ENCODE measurements around the gene AKAP8L.
"Not testable (repeated sequence)": the region's sequence is repeated elsewhere in the genome, so short reads cannot be mapped to it uniquely, and the experiment has no call there.

AKAP8L gene

DNA sequence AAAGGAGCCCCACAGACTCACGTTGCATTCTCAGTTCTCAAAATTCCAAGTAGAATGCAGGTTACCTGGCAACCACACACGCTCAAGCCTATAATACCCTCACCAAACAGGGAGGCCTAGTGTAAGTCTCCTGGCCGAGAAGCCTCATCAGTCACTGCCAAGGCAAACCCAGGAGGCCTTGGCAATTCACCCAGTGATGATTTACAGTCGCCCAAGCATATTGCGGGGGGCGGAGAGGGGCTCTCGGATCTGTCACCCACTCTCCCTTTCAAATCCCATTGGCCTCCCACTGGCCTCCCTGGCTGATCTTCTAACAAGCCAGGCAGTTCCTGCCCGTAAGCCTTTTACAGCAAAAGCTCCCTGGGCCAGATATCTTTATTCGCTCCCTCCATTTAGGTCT lies 1.1 kb downstream of the AKAP8L start:
- Histone ChIP-seq H3K9ac (ENCODE audit: low read length) (peak overlapping the region; percentile 94), H3K4me1 (ENCODE audit: control insufficient read depth, insufficient read depth, low read length) (peaks cover 34% of the 10 kb centered on the region), H3K4me3 (ENCODE audit: low read length) (peak overlapping the region; percentile 92), H3K36me3 (ENCODE audit: control insufficient read depth, insufficient read depth, low read length) (no peaks in the 10 kb centered on the region), H3K27me3 (ENCODE audit: control insufficient read depth, insufficient read depth, low read length) (no peaks in the 10 kb centered on the region), H3K9me3 (ENCODE audit: control insufficient read depth, low read length) (no peaks in the 10 kb centered on the region)

- Histone ChIP-seq H3K4me3 (ENCODE audit: low read length) (no peak overlapping the region), H3K36me3 (ENCODE audit: control insufficient read depth, insufficient read depth, low read length) (no peaks in the 10 kb centered on the region), H3K9me3 (ENCODE audit: control insufficient read depth, low read length) (no peaks in the 10 kb centered on the region), H3K4me1 (ENCODE audit: control insufficient read depth, insufficient read depth, low read length) (peaks cover 27% of the 10 kb centered on the region), H3K27me3 (ENCODE audit: control insufficient read depth, insufficient read depth, low read length) (no peaks in the 10 kb centered on the region), H3K9ac (ENCODE audit: low read length) (no peak overlapping the region)
Observed at GRCh38 chr19:15412832-15413231, 6.0 kb downstream of the AKAP8L start.

DNA sequence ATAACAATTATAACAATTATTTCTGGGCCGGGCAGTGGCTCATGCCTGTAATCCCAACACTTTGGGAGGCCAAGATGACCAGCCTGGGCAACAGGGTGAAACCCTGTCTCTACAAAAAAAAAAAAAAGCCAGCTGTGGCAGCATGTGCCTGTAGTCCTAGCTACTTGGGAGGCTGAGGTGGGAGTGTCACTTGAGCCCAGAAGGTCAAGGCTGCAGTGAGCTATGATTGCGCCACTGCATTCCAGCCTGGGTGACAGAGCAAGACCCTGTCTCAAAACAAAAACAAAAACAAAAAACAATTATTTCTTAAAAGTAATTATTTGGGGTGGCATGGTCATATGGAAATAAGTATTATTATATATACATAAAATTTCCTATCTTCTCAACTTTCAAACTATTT lies 7.4 kb downstream of the AKAP8L start:
- not testable (repeated sequence) for H3K36me3 ChIP-seq (ENCODE audit: control insufficient read depth, insufficient read depth, low read length)
- H3K4me1 ChIP-seq (ENCODE audit: control insufficient read depth, insufficient read depth, low read length) = peaks cover 12% of the 10 kb centered on the region

GRCh38 chr19:15404780-15405211 lies 14.0 kb downstream of the AKAP8L start:
- Histone ChIP-seq H3K36me3 (ENCODE audit: control insufficient read depth, insufficient read depth, low read length) (no peaks in the 10 kb centered on the region), H3K9me3 (ENCODE audit: control insufficient read depth, low read length) (no peaks in the 10 kb centered on the region), H3K9ac (ENCODE audit: low read length) (no peak overlapping the region), H3K27me3 (ENCODE audit: control insufficient read depth, insufficient read depth, low read length) (no peaks in the 10 kb centered on the region), H3K4me3 (ENCODE audit: low read length) (no peak overlapping the region), H3K4me1 (ENCODE audit: control insufficient read depth, insufficient read depth, low read length) (no peaks in the 10 kb centered on the region)

More for the DNA sequence above, 7.4 kb downstream of the AKAP8L start:
- not testable (repeated sequence) for H3K27me3 ChIP-seq (ENCODE audit: control insufficient read depth, insufficient read depth, low read length); H3K9me3 ChIP-seq (ENCODE audit: control insufficient read depth, low read length); H3K9ac ChIP-seq (ENCODE audit: low read length); H3K4me3 ChIP-seq (ENCODE audit: low read length)

DNA sequence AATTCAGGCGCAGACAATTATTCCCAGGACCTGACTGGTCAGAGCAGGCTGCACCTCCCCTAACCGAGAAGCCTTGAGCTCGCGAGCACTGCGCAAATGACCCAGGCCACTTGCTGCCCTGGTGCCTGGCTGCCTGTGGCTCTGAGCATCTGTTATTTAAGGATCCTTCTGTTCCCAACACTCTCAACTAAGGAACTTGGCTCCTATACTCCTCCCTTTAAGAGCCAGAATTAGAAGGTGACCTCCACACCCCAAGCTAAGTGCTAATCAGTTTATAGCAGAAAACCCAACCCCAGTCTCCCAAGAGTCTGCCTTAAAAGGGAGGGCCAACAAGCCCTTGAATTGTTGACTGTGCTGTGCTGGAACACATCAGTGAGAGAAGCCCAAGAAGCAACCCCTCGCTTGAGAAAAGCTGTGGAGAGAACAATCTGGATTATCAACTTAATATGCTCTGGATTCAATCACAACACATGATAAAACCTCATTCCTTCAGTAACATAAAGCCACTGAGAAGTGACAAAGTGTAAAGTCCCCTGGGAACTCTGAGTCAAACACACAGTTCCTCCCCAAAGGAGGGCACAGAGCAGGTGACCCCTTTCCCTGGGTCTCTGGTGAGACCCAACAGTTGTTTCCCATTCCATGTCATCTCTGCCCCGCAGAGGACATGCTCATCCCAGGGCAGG lies 14.6 kb downstream of the AKAP8L start:
- Histone ChIP-seq H3K9ac (ENCODE audit: low read length) (no peak overlapping the region), H3K36me3 (ENCODE audit: control insufficient read depth, insufficient read depth, low read length) (no peaks in the 10 kb centered on the region), H3K27me3 (ENCODE audit: control insufficient read depth, insufficient read depth, low read length) (no peaks in the 10 kb centered on the region), H3K9me3 (ENCODE audit: control insufficient read depth, low read length) (no peaks in the 10 kb centered on the region), H3K4me3 (ENCODE audit: low read length) (no peak overlapping the region), H3K4me1 (ENCODE audit: control insufficient read depth, insufficient read depth, low read length) (no peaks in the 10 kb centered on the region)

- H3K4me3 ChIP-seq (ENCODE audit: low read length) = no peak overlapping the region
- H3K27me3 ChIP-seq (ENCODE audit: control insufficient read depth, insufficient read depth, low read length) = no peaks in the 10 kb centered on the region
- no peak overlapping the region for H3K9ac ChIP-seq (ENCODE audit: low read length)
- H3K9me3 ChIP-seq (ENCODE audit: control insufficient read depth, low read length) = no peaks in the 10 kb centered on the region
- H3K36me3 ChIP-seq (ENCODE audit: control insufficient read depth, insufficient read depth, low read length) = peaks cover 8% of the 10 kb centered on the region
- H3K4me1 ChIP-seq (ENCODE audit: control insufficient read depth, insufficient read depth, low read length) = no peaks in the 10 kb centered on the region
Observed at GRCh38 chr19:15403151-15403531, 15.6 kb downstream of the AKAP8L start.

- no peak overlapping the region for H3K9ac ChIP-seq (ENCODE audit: low read length)
- H3K4me1 ChIP-seq (ENCODE audit: control insufficient read depth, insufficient read depth, low read length) = no peaks in the 10 kb centered on the region
- H3K9me3 ChIP-seq (ENCODE audit: control insufficient read depth, low read length) = no peaks in the 10 kb centered on the region
- no peaks in the 10 kb centered on the region for H3K27me3 ChIP-seq (ENCODE audit: control insufficient read depth, insufficient read depth, low read length)
- no peak overlapping the region for H3K4me3 ChIP-seq (ENCODE audit: low read length)
- H3K36me3 ChIP-seq (ENCODE audit: control insufficient read depth, insufficient read depth, low read length) = peaks cover 12% of the 10 kb centered on the region
Observed at GRCh38 chr19:15402411-15403150, 16.2 kb downstream of the AKAP8L start.

- no peaks in the 10 kb centered on the region for H3K9me3 ChIP-seq (ENCODE audit: control insufficient read depth, low read length)
- H3K36me3 ChIP-seq (ENCODE audit: control insufficient read depth, insufficient read depth, low read length) = peaks cover 17% of the 10 kb centered on the region
- H3K9ac ChIP-seq (ENCODE audit: low read length) = no peak overlapping the region
- no peaks in the 10 kb centered on the region for H3K4me1 ChIP-seq (ENCODE audit: control insufficient read depth, insufficient read depth, low read length)
- no peak overlapping the region for H3K4me3 ChIP-seq (ENCODE audit: low read length)
- H3K27me3 ChIP-seq (ENCODE audit: control insufficient read depth, insufficient read depth, low read length) = no peaks in the 10 kb centered on the region
Observed at GRCh38 chr19:15401397-15401710, 17.4 kb downstream of the AKAP8L start.

DNA sequence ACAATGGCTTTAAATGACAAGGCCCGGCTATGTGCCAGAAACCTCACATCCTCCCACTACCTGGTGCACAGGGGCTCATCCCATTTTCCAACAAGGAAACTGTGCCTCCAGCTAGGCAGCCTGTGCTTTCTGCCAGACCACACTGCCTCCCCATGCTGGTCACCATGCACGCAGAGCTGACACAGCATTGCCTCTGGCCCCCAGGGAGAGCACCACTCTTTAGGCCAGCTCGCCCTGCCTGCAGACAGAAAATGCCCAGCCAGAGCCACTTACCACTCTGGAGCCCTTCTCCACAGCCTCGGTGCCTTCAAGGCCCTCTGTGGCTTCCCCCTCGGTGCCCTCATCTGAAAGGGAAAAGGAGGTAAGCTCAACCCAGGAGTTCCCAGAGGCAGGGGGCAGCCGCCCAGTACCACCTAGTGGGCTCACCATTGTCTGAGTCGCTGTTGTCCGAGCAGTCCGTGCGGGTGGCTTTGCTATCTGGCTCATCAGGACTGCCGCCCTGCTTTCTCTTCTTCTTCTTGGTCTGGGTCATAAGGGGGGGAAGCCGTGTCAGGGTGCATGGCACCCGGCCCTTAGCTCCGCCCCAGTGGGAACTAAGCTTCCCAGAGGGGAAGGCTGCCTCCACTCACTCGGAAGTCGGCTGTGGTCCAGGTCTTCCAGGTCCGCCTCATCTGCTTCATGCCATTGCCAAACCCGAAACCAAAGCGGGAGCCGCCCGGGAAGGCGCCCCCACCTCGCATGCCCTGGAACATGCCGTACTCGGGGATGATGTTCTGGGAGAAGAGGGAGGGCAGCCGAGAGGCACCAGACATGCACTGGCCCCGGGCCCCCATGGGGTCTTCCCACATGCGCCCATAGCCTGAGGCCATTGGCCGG lies 18.0 kb downstream of the AKAP8L start:
- peaks cover 17% of the 10 kb centered on the region for H3K36me3 ChIP-seq (ENCODE audit: control insufficient read depth, insufficient read depth, low read length)
- H3K4me3 ChIP-seq (ENCODE audit: low read length) = no peak overlapping the region
- no peaks in the 10 kb centered on the region for H3K27me3 ChIP-seq (ENCODE audit: control insufficient read depth, insufficient read depth, low read length)
- H3K9ac ChIP-seq (ENCODE audit: low read length) = no peak overlapping the region
- no peaks in the 10 kb centered on the region for H3K9me3 ChIP-seq (ENCODE audit: control insufficient read depth, low read length)
- H3K4me1 ChIP-seq (ENCODE audit: control insufficient read depth, insufficient read depth, low read length) = no peaks in the 10 kb centered on the region

DNA sequence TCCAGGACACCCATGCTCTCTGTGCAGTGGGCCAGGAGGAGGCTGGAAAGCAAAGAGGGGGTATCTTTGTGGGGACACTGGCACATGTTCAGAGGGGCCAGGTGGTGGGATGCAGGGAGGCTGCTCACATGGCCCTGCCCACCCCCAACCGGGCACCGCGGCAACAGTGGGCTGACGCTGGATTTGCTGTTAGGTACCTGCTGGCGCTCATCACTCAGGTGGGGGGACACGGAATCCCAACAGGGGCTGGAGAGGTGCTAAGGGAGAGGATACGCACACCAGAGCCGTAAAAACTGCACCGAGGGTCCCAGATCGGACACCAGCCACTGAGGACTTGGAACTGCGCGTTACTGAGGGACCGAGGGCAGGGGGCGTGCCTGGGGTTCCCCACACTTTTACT lies 19.2 kb downstream of the AKAP8L start:
- Histone ChIP-seq H3K4me1 (ENCODE audit: control insufficient read depth, insufficient read depth, low read length) (no peaks in the 10 kb centered on the region), H3K27me3 (ENCODE audit: control insufficient read depth, insufficient read depth, low read length) (no peaks in the 10 kb centered on the region), H3K9ac (ENCODE audit: low read length) (no peak overlapping the region), H3K4me3 (ENCODE audit: low read length) (no peak overlapping the region), H3K36me3 (ENCODE audit: control insufficient read depth, insufficient read depth, low read length) (peaks cover 17% of the 10 kb centered on the region), H3K9me3 (ENCODE audit: control insufficient read depth, low read length) (no peaks in the 10 kb centered on the region)

DNA sequence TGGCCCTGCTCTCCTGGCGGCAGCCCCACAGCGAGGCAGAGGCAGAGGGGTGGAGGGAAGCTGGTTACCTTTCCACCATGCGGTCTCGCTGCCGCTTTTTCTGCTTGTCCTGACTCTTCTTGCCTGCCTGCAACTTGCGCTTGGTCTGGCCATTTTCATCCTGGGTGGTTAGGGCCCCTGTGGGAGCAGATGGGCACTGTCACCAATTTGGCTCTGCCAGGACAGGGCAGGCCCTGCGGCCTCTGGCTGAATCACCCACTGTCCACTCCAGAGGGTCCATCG lies 19.6 kb downstream of the AKAP8L start:
- Histone ChIP-seq H3K9ac (ENCODE audit: low read length) (no peak overlapping the region), H3K9me3 (ENCODE audit: control insufficient read depth, low read length) (no peaks in the 10 kb centered on the region), H3K4me3 (ENCODE audit: low read length) (no peak overlapping the region), H3K36me3 (ENCODE audit: control insufficient read depth, insufficient read depth, low read length) (peaks cover 17% of the 10 kb centered on the region), H3K27me3 (ENCODE audit: control insufficient read depth, insufficient read depth, low read length) (no peaks in the 10 kb centered on the region), H3K4me1 (ENCODE audit: control insufficient read depth, insufficient read depth, low read length) (no peaks in the 10 kb centered on the region)

DNA sequence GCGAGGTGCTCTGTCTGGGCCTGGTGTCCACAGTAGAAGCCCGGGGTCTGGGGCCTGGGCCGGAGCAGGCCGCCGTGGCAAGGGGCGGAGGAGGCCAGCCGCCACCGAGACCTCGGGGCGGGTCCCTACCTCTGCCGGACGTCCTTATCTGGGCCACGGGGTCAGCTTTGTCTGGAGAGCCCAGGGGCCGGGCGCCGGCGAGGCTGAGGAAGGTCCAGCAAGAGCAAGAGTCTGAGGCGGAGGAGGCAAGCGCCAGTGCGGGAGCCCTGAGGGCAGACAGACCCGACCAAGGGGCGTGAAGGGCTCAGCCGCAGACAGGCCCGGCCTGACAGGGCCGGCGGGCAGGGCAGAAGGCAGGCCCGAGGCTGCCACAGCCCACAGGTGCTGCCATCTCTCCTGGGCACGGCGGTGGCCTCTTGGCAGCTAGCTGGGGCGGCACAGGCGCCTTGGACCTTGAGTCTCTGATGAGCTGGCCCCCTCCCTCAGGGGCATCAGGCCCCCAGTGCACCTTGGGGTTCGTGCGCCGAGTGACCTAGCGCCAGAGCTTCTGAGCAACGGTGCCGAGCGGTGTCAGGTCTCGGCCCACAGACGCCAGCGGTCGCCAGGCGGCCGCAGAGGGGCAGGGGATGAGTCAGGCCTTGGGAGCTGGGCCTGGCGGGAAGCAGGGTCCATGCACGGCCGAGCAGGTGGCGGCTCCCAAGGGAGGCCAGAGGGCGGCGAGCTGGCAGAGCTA lies 20.1 kb downstream of the AKAP8L start:
- Histone ChIP-seq H3K27me3 (ENCODE audit: control insufficient read depth, insufficient read depth, low read length) (no peaks in the 10 kb centered on the region), H3K36me3 (ENCODE audit: control insufficient read depth, insufficient read depth, low read length) (peaks cover 17% of the 10 kb centered on the region), H3K4me1 (ENCODE audit: control insufficient read depth, insufficient read depth, low read length) (no peaks in the 10 kb centered on the region), H3K9ac (ENCODE audit: low read length) (no peak overlapping the region), H3K4me3 (ENCODE audit: low read length) (no peak overlapping the region), H3K9me3 (ENCODE audit: control insufficient read depth, low read length) (no peaks in the 10 kb centered on the region)
